ENCODE measurements around the gene EFCAB13.

DNA sequence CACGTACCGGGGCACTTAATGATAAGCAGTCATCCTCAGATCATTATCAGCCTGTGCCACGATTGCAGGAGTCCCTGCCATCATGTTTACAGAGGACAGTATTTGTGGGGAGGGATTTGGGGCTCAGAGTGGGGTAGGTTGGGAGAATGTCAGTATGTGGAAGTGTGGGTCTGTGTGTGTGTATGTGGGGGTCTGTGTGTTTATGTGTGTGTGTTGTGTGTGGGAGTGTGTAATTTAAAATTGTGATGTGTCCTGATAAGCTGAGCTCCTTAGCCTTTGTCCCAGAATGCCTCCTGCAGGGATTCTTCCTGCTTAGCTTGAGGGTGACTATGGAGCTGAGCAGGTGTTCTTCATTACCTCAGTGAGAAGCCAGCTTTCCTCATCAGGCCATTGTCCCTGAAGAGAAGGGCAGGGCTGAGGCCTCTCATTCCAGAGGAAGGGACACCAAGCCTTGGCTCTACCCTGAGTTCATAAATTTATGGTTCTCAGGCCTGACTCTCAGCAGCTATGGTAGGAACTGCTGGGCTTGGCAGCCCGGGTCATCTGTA lies 13.5 kb upstream of the EFCAB13 start:
- TF ChIP-seq POLR2A (IDR thresholded peaks at IDR 0.05) (no peak), CTCF (IDR thresholded peaks at IDR 0.05) (no peak)
